ENCODE data around the gene PLXNA4. TPM values are rescaled to one million over a fixed set of nuclear protein-coding genes. Genes with fewer than 3 reads are reported as not detected.

PLXNA4 gene
- polyA plus RNA-seq, 2 of the 4 experiments (the other 2 are of a cell fraction): 0.12 to 0.34 TPM

DNA sequence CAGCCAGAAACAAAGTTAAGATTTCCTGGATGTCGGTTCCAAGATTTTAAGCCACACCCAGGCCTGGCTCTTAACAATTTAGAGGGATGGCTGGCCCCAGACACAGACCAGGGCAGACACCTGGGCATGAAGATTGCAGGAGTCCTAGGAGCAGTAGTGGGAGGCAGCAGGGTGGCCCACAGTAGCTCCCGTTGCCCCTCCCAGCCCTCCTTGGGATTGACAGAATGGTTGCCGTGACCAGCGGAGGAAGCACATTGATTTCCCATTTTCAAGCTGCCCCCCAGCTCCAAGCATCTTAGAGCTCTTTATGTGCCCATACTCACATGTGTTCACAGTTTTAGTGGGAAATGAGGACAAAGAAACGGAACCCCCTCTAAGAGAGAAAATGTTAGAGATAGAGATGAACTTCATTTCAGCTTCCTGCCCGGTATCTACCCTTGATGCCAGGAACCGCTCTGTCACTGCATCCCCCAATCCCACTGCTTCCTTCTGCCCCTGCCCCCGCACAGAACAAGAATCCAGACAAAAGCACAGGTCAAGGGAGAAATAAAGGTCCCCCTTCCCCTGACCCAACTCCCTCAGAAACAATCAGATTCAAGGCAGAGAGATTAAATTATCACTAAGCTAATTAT is 101.1 kb downstream of the PLXNA4 start:
- 34% methylated on average over 8 of the region's 8 CpGs for WGBS (ENCODE audit: missing lambda C conversion rate)
- no peak overlapping the region for H3K4me3 ChIP-seq

DNA sequence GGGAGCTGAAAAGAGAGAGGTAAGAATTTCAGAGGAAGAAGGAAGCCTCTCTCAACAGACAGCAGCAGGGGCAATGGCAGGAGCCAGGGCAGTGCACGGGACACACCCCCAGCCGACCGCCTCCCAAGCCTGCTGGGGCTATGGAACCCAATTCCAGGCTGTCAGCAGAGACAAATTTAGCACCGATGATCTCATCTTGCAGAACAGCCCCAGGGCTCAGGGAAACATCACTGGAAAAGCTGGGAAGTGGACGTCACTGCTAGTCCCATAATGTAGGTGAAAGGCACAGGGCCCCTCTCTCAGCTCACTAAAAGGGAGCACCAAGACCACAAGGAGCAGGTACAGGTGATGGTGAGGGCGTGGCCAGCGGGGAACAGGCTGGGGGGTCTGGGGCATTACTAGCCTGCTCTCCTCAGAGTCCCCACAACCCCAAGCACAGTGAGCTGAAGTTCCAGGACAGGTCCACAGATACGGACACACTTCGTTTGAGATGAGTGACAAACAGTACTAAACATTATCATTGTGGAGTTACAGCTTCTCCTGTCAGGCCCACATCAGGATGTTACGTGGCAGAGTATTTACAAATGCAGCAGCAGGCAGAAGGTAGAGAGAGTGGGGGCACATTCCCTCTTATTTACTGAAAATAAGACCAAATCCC is 103.7 kb downstream of the PLXNA4 start:
- CTCF ChIA-PET: no interaction called here
- FAIRE-seq: no peak
- WGBS (ENCODE audit: missing lambda C conversion rate): 21% methylated on average over 9 of the region's 10 CpGs
- Histone ChIP-seq H3K4me2 (no peak overlapping the region), H3K4me3 (no peak overlapping the region), H3K27ac (no peak overlapping the region), H3K9me3 (peaks cover 5% of the 10 kb centered on the region; the same call in 1 of the 3 replicates), H3K4me1 (no peaks in the 10 kb centered on the region)
- TF ChIP-seq, protein P1, sequence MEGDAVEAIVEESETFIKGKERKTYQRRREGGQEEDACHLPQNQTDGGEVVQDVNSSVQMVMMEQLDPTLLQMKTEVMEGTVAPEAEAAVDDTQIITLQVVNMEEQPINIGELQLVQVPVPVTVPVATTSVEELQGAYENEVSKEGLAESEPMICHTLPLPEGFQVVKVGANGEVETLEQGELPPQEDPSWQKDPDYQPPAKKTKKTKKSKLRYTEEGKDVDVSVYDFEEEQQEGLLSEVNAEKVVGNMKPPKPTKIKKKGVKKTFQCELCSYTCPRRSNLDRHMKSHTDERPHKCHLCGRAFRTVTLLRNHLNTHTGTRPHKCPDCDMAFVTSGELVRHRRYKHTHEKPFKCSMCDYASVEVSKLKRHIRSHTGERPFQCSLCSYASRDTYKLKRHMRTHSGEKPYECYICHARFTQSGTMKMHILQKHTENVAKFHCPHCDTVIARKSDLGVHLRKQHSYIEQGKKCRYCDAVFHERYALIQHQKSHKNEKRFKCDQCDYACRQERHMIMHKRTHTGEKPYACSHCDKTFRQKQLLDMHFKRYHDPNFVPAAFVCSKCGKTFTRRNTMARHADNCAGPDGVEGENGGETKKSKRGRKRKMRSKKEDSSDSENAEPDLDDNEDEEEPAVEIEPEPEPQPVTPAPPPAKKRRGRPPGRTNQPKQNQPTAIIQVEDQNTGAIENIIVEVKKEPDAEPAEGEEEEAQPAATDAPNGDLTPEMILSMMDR (IDR thresholded peaks at IDR 0.05): no peak
- TF ChIP-seq, protein P2, sequence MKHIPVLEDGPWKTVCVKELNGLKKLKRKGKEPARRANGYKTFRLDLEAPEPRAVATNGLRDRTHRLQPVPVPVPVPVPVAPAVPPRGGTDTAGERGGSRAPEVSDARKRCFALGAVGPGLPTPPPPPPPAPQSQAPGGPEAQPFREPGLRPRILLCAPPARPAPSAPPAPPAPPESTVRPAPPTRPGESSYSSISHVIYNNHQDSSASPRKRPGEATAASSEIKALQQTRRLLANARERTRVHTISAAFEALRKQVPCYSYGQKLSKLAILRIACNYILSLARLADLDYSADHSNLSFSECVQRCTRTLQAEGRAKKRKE (CRISPR knock-in tag; IDR thresholded peaks at IDR 0.05; ENCODE audit: low read depth): no peak
- no peak for TF ChIP-seq SREBF2 (IDR thresholded peaks at IDR 0.05)
- no peak for ATAC-seq
- POLR2A ChIA-PET: no interaction called here
- DNase-seq (ENCODE audit: low read depth in 1 of 2, low spot score in 1 of 2): no peak

More for the DNA sequence above, 101.1 kb downstream of the PLXNA4 start:
- FAIRE-seq (no peak), ATAC-seq (no peak), DNase-seq (ENCODE audit: low read depth in 1 of 2, low spot score in 1 of 2) (no peak)
- Histone ChIP-seq H3K4me2 (no peak overlapping the region), H3K4me1 (no peaks in the 10 kb centered on the region), H3K9me3 (peaks cover 5% of the 10 kb centered on the region; the same call in 1 of the 3 replicates), H3K27ac (no peak overlapping the region)
- ChIA-PET CTCF (interaction anchor here (1.2 kb wide), 1 partner anchor 13 kb away, joined by 3 read pairs; no protein-coding TSS in a partner anchor), POLR2A (no interaction called here)
- no peak for TF ChIP-seq SMC3 (IDR thresholded peaks at IDR 0.05)
- TF ChIP-seq KDM1A (IDR thresholded peaks at IDR 0.05; ENCODE audit: low read depth): no peak
- no peak for TF ChIP-seq ZFP36 (IDR thresholded peaks at IDR 0.05; ENCODE audit: borderline replicate concordance, partially characterized antibody)
- TF ChIP-seq, protein P3, sequence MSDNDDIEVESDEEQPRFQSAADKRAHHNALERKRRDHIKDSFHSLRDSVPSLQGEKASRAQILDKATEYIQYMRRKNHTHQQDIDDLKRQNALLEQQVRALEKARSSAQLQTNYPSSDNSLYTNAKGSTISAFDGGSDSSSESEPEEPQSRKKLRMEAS (IDR thresholded peaks at IDR 0.05): no peak
- no peak for TF ChIP-seq MAZ (IDR thresholded peaks at IDR 0.05; ENCODE audit: borderline replicate concordance, low read depth, low read length)
- TF ChIP-seq HDAC2 (IDR thresholded peaks at IDR 0.05): no peak
- TF ChIP-seq CBX8 (IDR thresholded peaks at IDR 0.05): no peak
- TF ChIP-seq RARB (CRISPR knock-in tag; IDR thresholded peaks at IDR 0.05): no peak
- TF ChIP-seq, protein P4, sequence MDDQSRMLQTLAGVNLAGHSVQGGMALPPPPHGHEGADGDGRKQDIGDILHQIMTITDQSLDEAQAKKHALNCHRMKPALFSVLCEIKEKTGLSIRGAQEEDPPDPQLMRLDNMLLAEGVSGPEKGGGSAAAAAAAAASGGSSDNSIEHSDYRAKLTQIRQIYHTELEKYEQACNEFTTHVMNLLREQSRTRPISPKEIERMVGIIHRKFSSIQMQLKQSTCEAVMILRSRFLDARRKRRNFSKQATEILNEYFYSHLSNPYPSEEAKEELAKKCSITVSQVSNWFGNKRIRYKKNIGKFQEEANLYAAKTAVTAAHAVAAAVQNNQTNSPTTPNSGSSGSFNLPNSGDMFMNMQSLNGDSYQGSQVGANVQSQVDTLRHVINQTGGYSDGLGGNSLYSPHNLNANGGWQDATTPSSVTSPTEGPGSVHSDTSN (IDR thresholded peaks at IDR 0.05): no peak
- TF ChIP-seq HOXA7 (CRISPR knock-in tag; IDR thresholded peaks at IDR 0.05): no peak
- TF ChIP-seq, protein P5, sequence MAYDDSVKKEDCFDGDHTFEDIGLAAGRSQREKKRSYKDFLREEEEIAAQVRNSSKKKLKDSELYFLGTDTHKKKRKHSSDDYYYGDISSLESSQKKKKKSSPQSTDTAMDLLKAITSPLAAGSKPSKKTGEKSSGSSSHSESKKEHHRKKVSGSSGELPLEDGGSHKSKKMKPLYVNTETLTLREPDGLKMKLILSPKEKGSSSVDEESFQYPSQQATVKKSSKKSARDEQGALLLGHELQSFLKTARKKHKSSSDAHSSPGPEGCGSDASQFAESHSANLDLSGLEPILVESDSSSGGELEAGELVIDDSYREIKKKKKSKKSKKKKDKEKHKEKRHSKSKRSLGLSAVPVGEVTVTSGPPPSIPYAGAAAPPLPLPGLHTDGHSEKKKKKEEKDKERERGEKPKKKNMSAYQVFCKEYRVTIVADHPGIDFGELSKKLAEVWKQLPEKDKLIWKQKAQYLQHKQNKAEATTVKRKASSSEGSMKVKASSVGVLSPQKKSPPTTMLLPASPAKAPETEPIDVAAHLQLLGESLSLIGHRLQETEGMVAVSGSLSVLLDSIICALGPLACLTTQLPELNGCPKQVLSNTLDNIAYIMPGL (CRISPR knock-in tag; IDR thresholded peaks at IDR 0.05; ENCODE audit: borderline replicate concordance): no peak
- TF ChIP-seq MYC (IDR thresholded peaks at IDR 0.05; ENCODE audit: borderline replicate concordance, low read length): no peak
- TF ChIP-seq, protein P6, sequence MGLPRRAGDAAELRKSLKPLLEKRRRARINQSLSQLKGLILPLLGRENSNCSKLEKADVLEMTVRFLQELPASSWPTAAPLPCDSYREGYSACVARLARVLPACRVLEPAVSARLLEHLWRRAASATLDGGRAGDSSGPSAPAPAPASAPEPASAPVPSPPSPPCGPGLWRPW (IDR thresholded peaks at IDR 0.05): no peak
- TF ChIP-seq JUNB (IDR thresholded peaks at IDR 0.05): no peak
- TF ChIP-seq JUN (IDR thresholded peaks at IDR 0.05): no peak
- TF ChIP-seq, protein P7, sequence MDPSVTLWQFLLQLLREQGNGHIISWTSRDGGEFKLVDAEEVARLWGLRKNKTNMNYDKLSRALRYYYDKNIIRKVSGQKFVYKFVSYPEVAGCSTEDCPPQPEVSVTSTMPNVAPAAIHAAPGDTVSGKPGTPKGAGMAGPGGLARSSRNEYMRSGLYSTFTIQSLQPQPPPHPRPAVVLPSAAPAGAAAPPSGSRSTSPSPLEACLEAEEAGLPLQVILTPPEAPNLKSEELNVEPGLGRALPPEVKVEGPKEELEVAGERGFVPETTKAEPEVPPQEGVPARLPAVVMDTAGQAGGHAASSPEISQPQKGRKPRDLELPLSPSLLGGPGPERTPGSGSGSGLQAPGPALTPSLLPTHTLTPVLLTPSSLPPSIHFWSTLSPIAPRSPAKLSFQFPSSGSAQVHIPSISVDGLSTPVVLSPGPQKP (IDR thresholded peaks at IDR 0.05; ENCODE audit: low read depth, low read length): no peak
- TF ChIP-seq RAD21 (conservative IDR thresholded peaks at IDR 0.05 in 1 of 2, IDR thresholded peaks at IDR 0.05 in 1 of 2): no peak

Measured in A549 (cell line).